Measurements from ENCODE around the gene ST7. TPM values are rescaled to one million over a fixed set of nuclear protein-coding genes. Genes with fewer than 3 reads are reported as not detected.
A peak's percentile ranks its signal among the peaks of the same experiment; 100 is the strongest.

The ST7 gene
- total and polyA plus RNA-seq, 2 donors from 2014 or later: 21.5 to 29.8 TPM

GRCh38 chr7:117217106-117218035, 264.1 kb downstream of the ST7 start:
- no peaks in the 10 kb centered on the region for H3K27me3 ChIP-seq (ENCODE audit: control insufficient read depth, insufficient read depth, low read length)
- DNase-seq (peak in 2 of 5 donors; percentile 13 to 25), FAIRE-seq (no peak)
- peaks cover 0 to 12% (median 11%) of the 10 kb centered on the region in 3 donors for H3K36me3 ChIP-seq (ENCODE audit: control insufficient read depth in 2 of 3, insufficient read depth in 3 of 3, low read length in 3 of 3)
- no peaks in the 10 kb centered on the region for H3K9me3 ChIP-seq (ENCODE audit: control insufficient read depth in 2 of 3, insufficient read depth in 1 of 3, low read length in 3 of 3)
- H3K4me1 ChIP-seq (ENCODE audit: control insufficient read depth in 2 of 3, insufficient read depth in 2 of 3, low read depth in 1 of 3, low read length in 3 of 3): no peaks in the 10 kb centered on the region
- no peak overlapping the region for H3K4me3 ChIP-seq (ENCODE audit: low read length in 3 of 3)
- no peak for TF ChIP-seq CTCF (IDR thresholded peaks at IDR 0.05; ENCODE audit: borderline replicate concordance, extremely low read depth, insufficient read depth)
- no peak overlapping the region for H3K9ac ChIP-seq (ENCODE audit: low read length in 3 of 3)
- H3K27ac ChIP-seq (ENCODE audit: low read depth in 2 of 2, low read length in 2 of 2): no peak overlapping the region
- intact Hi-C loops (cut with DNase I): no loop called here

- intact Hi-C loops (cut with DNase I): no loop called here
- TF ChIP-seq CTCF (IDR thresholded peaks at IDR 0.05; ENCODE audit: borderline replicate concordance, extremely low read depth, insufficient read depth): no peak
- DNase-seq (no peak), FAIRE-seq (no peak)
- H3K4me3 ChIP-seq (ENCODE audit: low read length in 3 of 3): no peak overlapping the region
- H3K9me3 ChIP-seq (ENCODE audit: control insufficient read depth in 2 of 3, insufficient read depth in 1 of 3, low read length in 3 of 3): no peaks in the 10 kb centered on the region
- peaks cover 0 to 21% (median 11%) of the 10 kb centered on the region in 3 donors for H3K36me3 ChIP-seq (ENCODE audit: control insufficient read depth in 2 of 3, insufficient read depth in 3 of 3, low read length in 3 of 3)
- H3K4me1 ChIP-seq (ENCODE audit: control insufficient read depth in 2 of 3, insufficient read depth in 2 of 3, low read depth in 1 of 3, low read length in 3 of 3): no peaks in the 10 kb centered on the region
- H3K9ac ChIP-seq (ENCODE audit: low read length in 3 of 3): no peak overlapping the region
- no peaks in the 10 kb centered on the region for H3K27me3 ChIP-seq (ENCODE audit: control insufficient read depth, insufficient read depth, low read length)
- no peak overlapping the region for H3K27ac ChIP-seq (ENCODE audit: low read depth in 2 of 2, low read length in 2 of 2)
Measured at GRCh38 chr7:117218700-117219099, 265.4 kb downstream of the ST7 start.

GRCh38 chr7:117219485-117219884, 266.2 kb downstream of the ST7 start:
- TF ChIP-seq CTCF (IDR thresholded peaks at IDR 0.05; ENCODE audit: borderline replicate concordance, extremely low read depth, insufficient read depth): no peak
- intact Hi-C loops (cut with DNase I): no loop called here

More at GRCh38 chr7:117219485-117219884, 266.2 kb downstream of the ST7 start:
- H3K36me3 ChIP-seq (ENCODE audit: control insufficient read depth in 2 of 3, insufficient read depth in 3 of 3, low read length in 3 of 3): peaks cover 0 to 21% (median 14%) of the 10 kb centered on the region in 3 donors
- no peak overlapping the region for H3K9ac ChIP-seq (ENCODE audit: low read length in 3 of 3)
- no peak overlapping the region for H3K4me3 ChIP-seq (ENCODE audit: low read length in 3 of 3)
- H3K27me3 ChIP-seq (ENCODE audit: control insufficient read depth, insufficient read depth, low read length): no peaks in the 10 kb centered on the region
- no peak for DNase-seq
- H3K9me3 ChIP-seq (ENCODE audit: control insufficient read depth in 2 of 3, insufficient read depth in 1 of 3, low read length in 3 of 3): no peaks in the 10 kb centered on the region
- H3K4me1 ChIP-seq (ENCODE audit: control insufficient read depth in 2 of 3, insufficient read depth in 2 of 3, low read depth in 1 of 3, low read length in 3 of 3): no peaks in the 10 kb centered on the region
- H3K27ac ChIP-seq (ENCODE audit: low read depth in 2 of 2, low read length in 2 of 2): no peak overlapping the region
- FAIRE-seq: no peak

All from kidney (tissue), 14 donors.